Measurements from ENCODE around the gene ARRDC5. TPM values are rescaled to one million over a fixed set of nuclear protein-coding genes. Genes with fewer than 3 reads are reported as not detected.

The ARRDC5 gene
- total RNA-seq, 1 experiment from 2014 or later, result not detected

GRCh38 chr19:4909156-4909896 lies 6.6 kb upstream of the ARRDC5 start, which contains the start of gene UHRF1 (continued):
- TF ChIP-seq ZNF532 (CRISPR knock-in tag; IDR thresholded peaks at IDR 0.05; ENCODE audit: borderline replicate concordance), result no peak
- peak; percentile 47; the same call in 1 of the 2 replicates for TF ChIP-seq NR2C2 (CRISPR knock-in tag; IDR thresholded peaks at IDR 0.05)
- peak; percentile 34; the same call in 1 of the 2 replicates for TF ChIP-seq HMGXB4 (CRISPR knock-in tag; IDR thresholded peaks at IDR 0.05)
- peak; percentile 52 for TF ChIP-seq ZNF263 (CRISPR knock-in tag; IDR thresholded peaks at IDR 0.05; ENCODE audit: low read depth)
- peak; percentile 21; the same call in 1 of the 2 replicates for TF ChIP-seq ZNF423 (CRISPR knock-in tag; IDR thresholded peaks at IDR 0.05)
- peak; percentile 18; the same call in 1 of the 2 replicates for TF ChIP-seq ZNF219 (CRISPR knock-in tag; IDR thresholded peaks at IDR 0.05; ENCODE audit: borderline replicate concordance)
- peak; percentile 79; the same call in 1 of the 2 replicates for TF ChIP-seq E2F5 (CRISPR knock-in tag; IDR thresholded peaks at IDR 0.05)
- TF ChIP-seq ELF4 (CRISPR knock-in tag; IDR thresholded peaks at IDR 0.05; ENCODE audit: low read depth), result 0 out of 2 replicates have a peak, but pooled peaks have one; percentile 35
- TF ChIP-seq GTF2I (CRISPR knock-in tag; conservative IDR thresholded peaks at IDR 0.05), result no peak
- TF ChIP-seq CREM (CRISPR knock-in tag; IDR thresholded peaks at IDR 0.05), result peak; percentile 31; the same call in 1 of the 2 replicates
- no peak for TF ChIP-seq OVOL2 (CRISPR knock-in tag; IDR thresholded peaks at IDR 0.05; ENCODE audit: borderline replicate concordance)
- TF ChIP-seq MXD4 (CRISPR knock-in tag; IDR thresholded peaks at IDR 0.05; ENCODE audit: borderline replicate concordance), result no peak
- no peak for TF ChIP-seq PREB (CRISPR knock-in tag; IDR thresholded peaks at IDR 0.05; ENCODE audit: borderline replicate concordance)
- peak; percentile 85; the same call in 1 of the 2 replicates for TF ChIP-seq TP53 (CRISPR knock-in tag; IDR thresholded peaks at IDR 0.05)
- no peak for TF ChIP-seq NR3C1 (CRISPR knock-in tag; conservative IDR thresholded peaks at IDR 0.05; ENCODE audit: low read depth)
- TF ChIP-seq CDX4 (CRISPR knock-in tag; IDR thresholded peaks at IDR 0.05; ENCODE audit: borderline replicate concordance), result no peak
- no peak for TF ChIP-seq ZNF317 (CRISPR knock-in tag; IDR thresholded peaks at IDR 0.05; ENCODE audit: borderline replicate concordance, low read depth)
- TF ChIP-seq SOX15 (CRISPR knock-in tag; IDR thresholded peaks at IDR 0.05), result no peak
- TF ChIP-seq ZNF138 (CRISPR knock-in tag; conservative IDR thresholded peaks at IDR 0.05), result no peak

Data from WTC11 (cell line).